GM18861 (cell line): Measurements from ENCODE around the gene CUX1.
"Not testable (repeated sequence)": the region's sequence is repeated elsewhere in the genome, so short reads cannot be mapped to it uniquely, and the experiment has no call there.

Experiments
- ATAC-seq: cut with Tn5 transposase; IDR thresholded peaks from one replicate; pipeline ENCODE4 v1.9.1; 2021; ENCODE audit not compliant: unreplicated experiment

The CUX1 gene

GRCh38 chr7:101824440-101824839, 7.0 kb downstream of the CUX1 start:
- no peak for ATAC-seq

- ATAC-seq = no peak
These were observed 8.8 kb downstream of the CUX1 start for GRCh38 chr7:101826081-101826835.

- ATAC-seq = no peak
These were observed 11.0 kb downstream of the CUX1 start for GRCh38 chr7:101828301-101829020.

GRCh38 chr7:101829374-101829773, 11.9 kb downstream of the CUX1 start:
- no peak for ATAC-seq

- ATAC-seq = no peak
These were observed 12.4 kb downstream of the CUX1 start for GRCh38 chr7:101829821-101830220.

- ATAC-seq = not testable (repeated sequence)
These were observed 14.0 kb downstream of the CUX1 start for GRCh38 chr7:101831396-101831795.

- ATAC-seq = no peak
These were observed 14.8 kb downstream of the CUX1 start for GRCh38 chr7:101832205-101832631.

GRCh38 chr7:101832685-101833375, 15.4 kb downstream of the CUX1 start:
- no peak for ATAC-seq

GRCh38 chr7:101833799-101834198, 16.4 kb downstream of the CUX1 start:
- ATAC-seq = no peak

GRCh38 chr7:101835136-101835535, 17.7 kb downstream of the CUX1 start:
- ATAC-seq = no peak

- not testable (repeated sequence) for ATAC-seq
These were observed 20.0 kb downstream of the CUX1 start for GRCh38 chr7:101837433-101837832.

- no peak for ATAC-seq
These were observed 21.5 kb downstream of the CUX1 start for GRCh38 chr7:101838837-101839483.

GRCh38 chr7:101841328-101841727, 23.9 kb downstream of the CUX1 start:
- no peak for ATAC-seq

- ATAC-seq = no peak
These were observed 26.2 kb downstream of the CUX1 start for GRCh38 chr7:101843293-101844271.

GRCh38 chr7:101845974-101846373, 28.5 kb downstream of the CUX1 start:
- no peak for ATAC-seq

- ATAC-seq = no peak
These were observed 29.5 kb downstream of the CUX1 start for GRCh38 chr7:101846800-101847538.

GRCh38 chr7:101848208-101848951, 31.0 kb downstream of the CUX1 start:
- ATAC-seq = no peak

GRCh38 chr7:101849314-101849713, 31.9 kb downstream of the CUX1 start:
- not testable (repeated sequence) for ATAC-seq

- ATAC-seq = not testable (repeated sequence)
These were observed 34.9 kb downstream of the CUX1 start for GRCh38 chr7:101852364-101852763.
